Measurements from ENCODE around the gene NPIPB13. TPM values are rescaled to one million over a fixed set of nuclear protein-coding genes. Genes with fewer than 3 reads are reported as not detected.
"Not testable (repeated sequence)": the region's sequence is repeated elsewhere in the genome, so short reads cannot be mapped to it uniquely, and the experiment has no call there.

Gene NPIPB13
- total and polyA plus RNA-seq, 2 of the 4 experiments (the other 2 are of a cell fraction): 0.54 to 4.4 TPM

GRCh38 chr16:30207063-30207704, 41.1 kb downstream of the NPIPB13 start:
- H3K14ac ChIP-seq (replicated peaks; ENCODE audit: low read depth, low read length); H2BK5ac ChIP-seq (ENCODE audit: low read depth, low read length, poor library complexity, severe bottlenecking); H2AK5ac ChIP-seq (ENCODE audit: low read depth, low read length); H3K18ac ChIP-seq (ENCODE audit: low read depth, low read length); H4K5ac ChIP-seq (ENCODE audit: low read depth, low read length); intact Hi-C loops (cut with micrococcal nuclease); H3K4me3 ChIP-seq (ENCODE audit: insufficient read depth, low read depth, low read length); H2BK20ac ChIP-seq (ENCODE audit: low read depth, low read length); POLR2A ChIA-PET (ENCODE audit: unreplicated experiment); H3K27ac ChIP-seq (ENCODE audit: insufficient read depth, low read length); dilution Hi-C loops (cut with HindIII; ENCODE audit: low sequenced_read_pairs, unreplicated experiment); H3K56ac ChIP-seq (ENCODE audit: extremely low read depth, insufficient read depth, low read length); H3K4me2 ChIP-seq (ENCODE audit: low read depth, low read length); H3K4ac ChIP-seq (ENCODE audit: low read depth, low read length); in situ Hi-C loops (cut with MboI; ENCODE audit: low sequenced_read_pairs); H2BK15ac ChIP-seq (ENCODE audit: low read depth, low read length); H3K9me3 ChIP-seq (ENCODE audit: control insufficient read depth, insufficient read depth, low read length); H4K20me1 ChIP-seq (ENCODE audit: insufficient read depth, low read length); H4K8ac ChIP-seq (ENCODE audit: low read depth in 2 of 2, low read length in 2 of 2); DNase-seq; BruUV-seq (replicated peaks); H2BK120ac ChIP-seq (ENCODE audit: low read depth, low read length); H3K36me3 ChIP-seq (ENCODE audit: control insufficient read depth, insufficient read depth, low read length); H4K91ac ChIP-seq (ENCODE audit: insufficient read depth, low read depth, low read length); H2AFZ ChIP-seq (replicated peaks; ENCODE audit: low read length, poor library complexity); H3K4me1 ChIP-seq (ENCODE audit: control insufficient read depth, insufficient read depth, low read length); H3K9me1 ChIP-seq (ENCODE audit: insufficient read depth, low read length); H3K27me3 ChIP-seq (ENCODE audit: control insufficient read depth, insufficient read depth, low read length); H3K23ac ChIP-seq (ENCODE audit: low read depth, low read length); CTCF ChIA-PET; H3K79me1 ChIP-seq (ENCODE audit: low read depth in 1 of 2, low read length in 2 of 2); H2AK9ac ChIP-seq (replicated peaks; ENCODE audit: low read depth, low read length, poor library complexity); H3K9ac ChIP-seq (ENCODE audit: low read depth, low read length): not testable (repeated sequence)
- ATAC-seq (ENCODE audit: low read depth): peak; percentile 76
- WGBS, 2 experiments (ENCODE audit: extremely low coverage in 2 of 2, insufficient read length in 1 of 2): no CpG with 5 or more reads among the region's 9 CpGs

GRCh38 chr16:30206252-30206651, 42.0 kb downstream of the NPIPB13 start:
- POLR2A ChIA-PET (ENCODE audit: unreplicated experiment); H2BK120ac ChIP-seq (ENCODE audit: low read depth, low read length); H3K27ac ChIP-seq (ENCODE audit: insufficient read depth, low read length); CTCF ChIA-PET; H3K4me3 ChIP-seq (ENCODE audit: insufficient read depth, low read depth, low read length); H3K9me3 ChIP-seq (ENCODE audit: control insufficient read depth, insufficient read depth, low read length); H4K8ac ChIP-seq (ENCODE audit: low read depth in 2 of 2, low read length in 2 of 2); intact Hi-C loops (cut with micrococcal nuclease); DNase-seq; H2AK5ac ChIP-seq (ENCODE audit: low read depth, low read length); H3K4me1 ChIP-seq (ENCODE audit: control insufficient read depth, insufficient read depth, low read length); BruUV-seq (replicated peaks); H3K23ac ChIP-seq (ENCODE audit: low read depth, low read length); in situ Hi-C loops (cut with MboI; ENCODE audit: low sequenced_read_pairs); H3K27me3 ChIP-seq (ENCODE audit: control insufficient read depth, insufficient read depth, low read length); H2BK5ac ChIP-seq (ENCODE audit: low read depth, low read length, poor library complexity, severe bottlenecking); H3K4ac ChIP-seq (ENCODE audit: low read depth, low read length); H3K4me2 ChIP-seq (ENCODE audit: low read depth, low read length); H2AFZ ChIP-seq (replicated peaks; ENCODE audit: low read length, poor library complexity); H3K18ac ChIP-seq (ENCODE audit: low read depth, low read length); H3K79me1 ChIP-seq (ENCODE audit: low read depth in 1 of 2, low read length in 2 of 2); H2AK9ac ChIP-seq (replicated peaks; ENCODE audit: low read depth, low read length, poor library complexity); H3K36me3 ChIP-seq (ENCODE audit: control insufficient read depth, insufficient read depth, low read length); H4K20me1 ChIP-seq (ENCODE audit: insufficient read depth, low read length); dilution Hi-C loops (cut with HindIII; ENCODE audit: low sequenced_read_pairs, unreplicated experiment); H4K91ac ChIP-seq (ENCODE audit: insufficient read depth, low read depth, low read length); H3K9me1 ChIP-seq (ENCODE audit: insufficient read depth, low read length); H3K56ac ChIP-seq (ENCODE audit: extremely low read depth, insufficient read depth, low read length); H2BK15ac ChIP-seq (ENCODE audit: low read depth, low read length); H4K5ac ChIP-seq (ENCODE audit: low read depth, low read length); H2BK20ac ChIP-seq (ENCODE audit: low read depth, low read length); H3K14ac ChIP-seq (replicated peaks; ENCODE audit: low read depth, low read length); H3K9ac ChIP-seq (ENCODE audit: low read depth, low read length): not testable (repeated sequence)
- peak; percentile 24 for ATAC-seq (ENCODE audit: low read depth)
- no CpG with 5 or more reads among the region's 33 CpGs for WGBS, 2 experiments (ENCODE audit: extremely low coverage in 2 of 2, insufficient read length in 1 of 2)
